ENCODE data around the gene FOXO3.
"Not testable (repeated sequence)": the region's sequence is repeated elsewhere in the genome, so short reads cannot be mapped to it uniquely, and the experiment has no call there.

Gene FOXO3

GRCh38 chr6:108652375-108652774 is 91.7 kb downstream of the FOXO3 start:
- TF ChIP-seq CTCF (IDR thresholded peaks at IDR 0.05; ENCODE audit: extremely low read depth, missing control alignments) = no peak
- no peak for DNase-seq (ENCODE audit: low spot score)

- DNase-seq (ENCODE audit: low spot score) = no peak
- no peak for TF ChIP-seq CTCF (IDR thresholded peaks at IDR 0.05; ENCODE audit: extremely low read depth, missing control alignments)
Observed at GRCh38 chr6:108653949-108654348, 93.2 kb downstream of the FOXO3 start.

- TF ChIP-seq CTCF (IDR thresholded peaks at IDR 0.05; ENCODE audit: extremely low read depth, missing control alignments) = no peak
- DNase-seq (ENCODE audit: low spot score) = no peak
Observed at GRCh38 chr6:108654465-108655106, 93.9 kb downstream of the FOXO3 start.

DNA sequence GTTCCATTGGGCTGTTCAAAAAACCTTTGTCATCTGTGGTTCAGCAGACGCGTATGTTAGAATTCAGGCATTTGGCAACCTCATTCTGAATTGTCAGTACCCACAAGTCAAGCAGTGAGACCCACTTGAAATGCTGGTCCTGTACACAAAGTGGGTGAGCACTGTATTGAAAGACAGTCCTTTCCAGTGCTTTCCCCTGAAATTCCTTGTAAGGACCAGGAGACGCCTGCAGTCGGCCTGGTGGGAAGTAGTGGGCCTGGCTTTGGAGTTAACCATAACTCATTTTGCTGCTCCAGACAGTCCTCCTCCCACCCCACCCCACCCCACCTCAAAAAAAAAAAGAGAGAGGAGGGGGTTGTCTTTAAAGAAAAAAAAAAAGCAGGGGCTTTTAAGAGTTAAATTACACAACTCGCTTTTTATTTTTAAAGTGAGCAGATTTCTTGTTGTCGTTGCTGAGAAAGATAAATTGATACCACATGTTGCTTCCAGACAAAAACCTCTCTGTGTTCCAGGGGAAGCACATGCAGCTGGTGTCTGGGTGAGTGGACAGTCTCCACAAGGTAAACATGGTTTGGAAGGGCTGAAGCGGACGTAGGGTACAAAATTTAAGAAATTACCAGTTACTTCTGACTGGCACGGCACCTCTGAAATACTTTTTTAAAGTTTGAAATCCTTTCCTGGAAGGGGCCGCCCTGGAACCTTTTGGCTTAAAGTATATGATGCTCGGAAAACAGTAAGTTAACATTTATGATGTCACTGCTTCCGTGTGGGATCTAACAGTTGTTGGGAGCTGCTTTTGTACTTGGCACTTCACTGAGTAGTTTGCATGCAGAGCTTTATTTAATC is 95.3 kb downstream of the FOXO3 start:
- TF ChIP-seq CTCF (IDR thresholded peaks at IDR 0.05; ENCODE audit: extremely low read depth, missing control alignments) = no peak

DNA sequence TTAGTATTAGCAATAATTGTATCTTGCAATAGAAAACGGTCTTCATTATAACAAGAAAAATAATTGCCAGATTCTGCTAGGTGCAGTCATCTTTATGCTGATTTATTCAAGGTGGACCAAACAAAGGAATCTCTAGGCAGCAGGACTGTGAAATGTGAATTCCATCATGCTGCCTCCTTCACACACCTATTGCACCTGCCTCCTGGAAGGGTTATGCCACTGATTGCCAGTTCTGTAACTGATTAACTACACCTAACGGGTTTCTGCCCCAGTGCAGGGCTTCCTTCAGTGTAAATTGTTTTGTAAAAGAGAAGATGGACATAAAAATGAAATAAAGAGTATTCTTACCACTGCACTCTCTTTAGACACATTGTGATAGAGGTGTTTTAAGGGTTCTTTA is 96.1 kb downstream of the FOXO3 start:
- TF ChIP-seq CTCF (IDR thresholded peaks at IDR 0.05; ENCODE audit: extremely low read depth, missing control alignments) = no peak
- no peak for DNase-seq (ENCODE audit: low spot score)

More for the DNA sequence above, 95.3 kb downstream of the FOXO3 start:
- no peak for DNase-seq (ENCODE audit: low spot score)

GRCh38 chr6:108658174-108658573 is 97.5 kb downstream of the FOXO3 start:
- TF ChIP-seq CTCF (IDR thresholded peaks at IDR 0.05; ENCODE audit: extremely low read depth, missing control alignments) = no peak
- DNase-seq (ENCODE audit: low spot score) = no peak

DNA sequence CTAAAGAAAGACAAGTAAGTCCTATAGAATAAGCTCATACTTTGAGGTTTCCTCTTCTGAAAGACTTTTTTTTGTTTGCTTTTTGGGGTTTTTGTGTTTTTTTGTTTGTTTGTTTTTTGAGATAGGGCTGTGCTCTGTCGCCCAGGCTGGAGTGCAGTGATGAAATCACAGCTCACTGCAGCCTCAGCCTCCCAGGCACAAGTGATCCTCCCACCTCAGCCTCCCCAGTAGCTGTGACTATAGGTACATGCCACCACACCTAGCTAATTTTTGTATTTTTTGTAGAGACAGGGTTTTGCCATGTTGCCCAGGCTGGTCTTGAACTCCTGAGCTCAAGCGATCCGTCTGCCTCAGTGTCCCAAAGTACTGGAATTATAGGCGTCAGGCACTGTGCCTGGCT is 98.1 kb downstream of the FOXO3 start:
- DNase-seq (ENCODE audit: low spot score) = not testable (repeated sequence)

All from GM20000 (cell line).